Liver (tissue), 9 donors: ENCODE data around the gene BAG5. TPM values are rescaled to one million over a fixed set of nuclear protein-coding genes. Genes with fewer than 3 reads are reported as not detected.

ENCODE experiments used
- DNase-seq: peaks from one replicate; pipeline ENCODE4 v3.0.0-alpha.2; 2017; ENCODE audit warnings: low spot score
- H3K27ac ChIP-seq, 2 donors: one replicate each; pipeline ENCODE4 v1.7.0; 2013; ENCODE audit warnings: inconsistent platforms in 2 of 2, low read length in 2 of 2, control low read depth in 1 of 2, low read depth in 1 of 2, mild to moderate bottlenecking in 1 of 2
- H3K27me3 ChIP-seq, 4 donors: one replicate each; pipeline versions ENCODE4 v1.6.1 to v1.7.0; 2013; ENCODE audit warnings: low read length in 3 of 4, inconsistent platforms in 1 of 4, mild to moderate bottlenecking in 1 of 4, moderate library complexity in 1 of 4; ENCODE audit not compliant: control insufficient read depth in 4 of 4, insufficient read depth in 4 of 4
- H3K36me3 ChIP-seq, 4 donors: one replicate each; pipeline versions ENCODE4 v1.6.1 to v1.7.0; 2013; ENCODE audit warnings: low read length in 3 of 4, mild to moderate bottlenecking in 3 of 4, low read depth in 1 of 4, moderate library complexity in 1 of 4; ENCODE audit not compliant: control insufficient read depth in 4 of 4, insufficient read depth in 3 of 4
- H3K4me1 ChIP-seq, 4 donors: one replicate each; pipeline versions ENCODE4 v1.6.1 to v1.7.0; 2013; ENCODE audit warnings: low read length in 3 of 4, mild to moderate bottlenecking in 3 of 4, moderate library complexity in 1 of 4; ENCODE audit not compliant: control insufficient read depth in 4 of 4, insufficient read depth in 4 of 4
- H3K4me3 ChIP-seq, 3 donors: one replicate each; pipeline versions ENCODE4 v1.6.1 to v1.7.0; 2013; ENCODE audit warnings: low read length in 3 of 3, control low read depth in 1 of 3, low read depth in 1 of 3, mild to moderate bottlenecking in 1 of 3
- H3K9ac ChIP-seq, 2 donors: one replicate each; pipeline ENCODE4 v1.7.0; 2013; ENCODE audit warnings: low read length in 2 of 2, mild to moderate bottlenecking in 2 of 2, moderate library complexity in 2 of 2, control low read depth in 1 of 2, low read depth in 1 of 2
- H3K9me3 ChIP-seq, 4 donors: one replicate each; pipeline versions ENCODE4 v1.6.1 to v1.7.0; 2013; ENCODE audit warnings: low read length in 3 of 4; ENCODE audit not compliant: control insufficient read depth in 4 of 4
- CTCF ChIP-seq: fragments of 150-350 bp; IDR thresholded peaks from 2 replicates; pipeline ENCODE4 v1.5.1; 2017; ENCODE audit warnings: improper control_type of control experiment, low read depth, low read length; ENCODE audit not compliant: missing input control
- EGR1 ChIP-seq, 2 donors: IDR thresholded peaks; 2 replicates each; pipeline ENCODE4 v1.6.1; 2016 to 2018; ENCODE audit warnings: antibody characterized with exemption in 2 of 2, low read depth in 2 of 2
- FOXA1 ChIP-seq: IDR thresholded peaks from 2 replicates; pipeline ENCODE4 v1.6.1; 2016; ENCODE audit warnings: antibody characterized with exemption
- FOXA2 ChIP-seq: IDR thresholded peaks from 2 replicates; pipeline ENCODE4 v1.6.1; 2016; ENCODE audit warnings: antibody characterized with exemption
- GABPA ChIP-seq, 2 donors: IDR thresholded peaks in 1 of 2; conservative IDR thresholded peaks in 1 of 2; 2 replicates each; pipeline ENCODE4 v1.6.1; 2016; ENCODE audit warnings: antibody characterized with exemption in 2 of 2, mild to moderate bottlenecking in 1 of 2, moderate library complexity in 1 of 2
- JUND ChIP-seq, 2 donors: IDR thresholded peaks; 2 replicates each; pipeline ENCODE4 v1.6.1; 2016; ENCODE audit warnings: antibody characterized with exemption in 2 of 2
- MAX ChIP-seq: IDR thresholded peaks from 2 replicates; pipeline ENCODE4 v1.6.1; 2016; ENCODE audit warnings: antibody characterized with exemption
- NR2F2 ChIP-seq: IDR thresholded peaks from 2 replicates; pipeline ENCODE4 v1.6.1; 2016; ENCODE audit warnings: antibody characterized with exemption
- RAD21 ChIP-seq, 2 donors: IDR thresholded peaks; 2 replicates each; pipeline ENCODE4 v1.6.1; 2016; ENCODE audit warnings: antibody characterized with exemption in 2 of 2, mild to moderate bottlenecking in 2 of 2
- RXRA ChIP-seq, 2 donors: IDR thresholded peaks; 2 replicates each; pipeline ENCODE4 v1.6.1; 2017 to 2018; ENCODE audit warnings: antibody characterized with exemption in 2 of 2, mild to moderate bottlenecking in 1 of 2
- SP1 ChIP-seq: IDR thresholded peaks from 2 replicates; pipeline ENCODE4 v1.6.1; 2018; ENCODE audit warnings: antibody characterized with exemption, mild to moderate bottlenecking
- TAF1 ChIP-seq: conservative IDR thresholded peaks from 2 replicates; pipeline ENCODE4 v1.6.1; 2016; ENCODE audit warnings: antibody characterized with exemption, mild to moderate bottlenecking
- YY1 ChIP-seq: IDR thresholded peaks from 2 replicates; pipeline ENCODE4 v1.6.1; 2016; ENCODE audit warnings: antibody characterized with exemption, mild to moderate bottlenecking
- WGBS: extraction: QIAGEN DNeasy Blood & Tissue Kit; methylation state at CpG from one replicate; pipeline ENCODE4 v1.1.7; 2013; 5-methylcytosine and 5-hydroxymethylcytosine counted together
- polyA plus RNA-seq, 2 donors: library from polyadenylated mRNA; stranded (reverse) in 1 of 2; unstranded in 1 of 2; fragments of 200-250 nt in 1 of 2; fragments of >200 nt in 1 of 2; fragmentation: Nextera tagmentation in 1 of 2; extraction: Ambion mirVana in 1 of 2; gene quantifications; one replicate each; pipeline versions ENCODE4 v1.2.1 to v1.2.3, GENCODE V29; 2013 to 2015
- total RNA-seq, 2 donors: library from RNA; depleted of rRNA; stranded (reverse); fragments of >200 nt; gene quantifications; one replicate each; pipeline ENCODE4 v1.2.3, GENCODE V29; 2014
- TF ChIP-seq, protein P1 (sequence below): IDR thresholded peaks from 2 replicates; pipeline ENCODE4 v1.6.1; 2016; ENCODE audit warnings: antibody characterized with exemption
- TF ChIP-seq, protein P2 (sequence below): IDR thresholded peaks from 2 replicates; pipeline ENCODE4 v1.6.1; 2016; ENCODE audit warnings: antibody characterized with exemption
- TF ChIP-seq, protein P3 (sequence below): IDR thresholded peaks from 2 replicates; pipeline ENCODE4 v1.6.1; 2016; ENCODE audit warnings: antibody characterized with exemption, mild to moderate bottlenecking
- donor health status: healthy.
- donor health status: healthy.
- donor health status: healthy.
- donor health status: healthy.
- donor health status: healthy.

The BAG5 gene
- total and polyA plus RNA-seq, 4 donors = 5.4 to 12.5 (median 8.8) TPM

GRCh38 chr14:103556946-103557758, 5.3 kb downstream of the BAG5 start:
- Histone ChIP-seq H3K4me1 (peaks cover 0 to 42% (median 26%) of the 10 kb centered on the region in 4 donors), H3K4me3 (no peak overlapping the region), H3K36me3 (peaks cover 3 to 17% (median 6%) of the 10 kb centered on the region in 4 donors), H3K27ac (no peak overlapping the region), H3K9ac (no peak overlapping the region), H3K9me3 (no peaks in the 10 kb centered on the region), H3K27me3 (no peaks in the 10 kb centered on the region)
- no peak for DNase-seq
- WGBS = 75% methylated on average over 15 of the region's 15 CpGs
- TF ChIP-seq RXRA (IDR thresholded peaks at IDR 0.05) (no peak), RAD21 (IDR thresholded peaks at IDR 0.05) (no peak)
- TF ChIP-seq, protein P1, sequence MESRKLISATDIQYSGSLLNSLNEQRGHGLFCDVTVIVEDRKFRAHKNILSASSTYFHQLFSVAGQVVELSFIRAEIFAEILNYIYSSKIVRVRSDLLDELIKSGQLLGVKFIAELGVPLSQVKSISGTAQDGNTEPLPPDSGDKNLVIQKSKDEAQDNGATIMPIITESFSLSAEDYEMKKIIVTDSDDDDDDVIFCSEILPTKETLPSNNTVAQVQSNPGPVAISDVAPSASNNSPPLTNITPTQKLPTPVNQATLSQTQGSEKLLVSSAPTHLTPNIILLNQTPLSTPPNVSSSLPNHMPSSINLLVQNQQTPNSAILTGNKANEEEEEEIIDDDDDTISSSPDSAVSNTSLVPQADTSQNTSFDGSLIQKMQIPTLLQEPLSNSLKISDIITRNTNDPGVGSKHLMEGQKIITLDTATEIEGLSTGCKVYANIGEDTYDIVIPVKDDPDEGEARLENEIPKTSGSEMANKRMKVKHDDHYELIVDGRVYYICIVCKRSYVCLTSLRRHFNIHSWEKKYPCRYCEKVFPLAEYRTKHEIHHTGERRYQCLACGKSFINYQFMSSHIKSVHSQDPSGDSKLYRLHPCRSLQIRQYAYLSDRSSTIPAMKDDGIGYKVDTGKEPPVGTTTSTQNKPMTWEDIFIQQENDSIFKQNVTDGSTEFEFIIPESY = no peak
- TF ChIP-seq, protein P2, sequence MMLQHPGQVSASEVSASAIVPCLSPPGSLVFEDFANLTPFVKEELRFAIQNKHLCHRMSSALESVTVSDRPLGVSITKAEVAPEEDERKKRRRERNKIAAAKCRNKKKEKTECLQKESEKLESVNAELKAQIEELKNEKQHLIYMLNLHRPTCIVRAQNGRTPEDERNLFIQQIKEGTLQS = no peak

DNA sequence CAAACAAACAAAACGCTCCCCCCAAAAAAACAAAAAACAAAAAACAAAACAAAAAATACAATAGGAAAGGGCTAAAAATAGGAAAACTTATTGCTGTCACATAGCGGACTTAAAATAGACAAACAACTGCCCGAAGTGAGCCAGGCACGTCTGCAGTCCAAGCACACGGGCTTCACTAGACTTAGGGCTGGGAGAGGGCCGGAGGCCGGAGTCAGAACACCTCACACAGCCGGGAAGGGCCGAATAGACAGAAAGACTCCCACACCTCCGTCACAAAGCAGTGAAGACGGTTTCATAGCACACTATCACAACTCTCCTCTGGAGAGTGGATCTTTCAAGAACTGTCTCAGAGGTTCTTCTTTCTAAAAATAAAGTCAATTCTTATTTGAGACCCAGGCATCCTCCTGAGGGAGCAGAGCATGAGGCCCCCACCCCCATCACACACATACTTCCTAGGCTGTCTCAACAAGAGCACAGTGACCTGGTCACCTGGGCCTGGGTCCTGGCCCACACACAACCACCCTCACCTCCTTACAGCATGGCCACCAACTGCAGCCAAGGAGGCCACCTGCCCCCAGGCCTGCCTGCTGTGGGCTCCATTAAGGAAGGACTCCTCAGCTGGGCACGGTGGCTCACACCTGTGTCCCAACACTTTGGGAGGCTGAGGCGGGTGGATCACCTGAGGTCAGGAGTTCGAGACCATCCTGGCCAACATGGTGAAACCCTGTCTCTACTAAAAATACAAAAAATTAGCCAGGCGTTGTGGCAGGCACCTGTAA, 6.7 kb downstream of the BAG5 start:
- Histone ChIP-seq H3K9ac (no peak overlapping the region), H3K4me1 (peaks cover 0 to 29% (median 14%) of the 10 kb centered on the region in 4 donors), H3K4me3 (no peak overlapping the region), H3K27me3 (no peaks in the 10 kb centered on the region), H3K36me3 (peaks cover 3 to 17% (median 6%) of the 10 kb centered on the region in 4 donors), H3K9me3 (no peaks in the 10 kb centered on the region), H3K27ac (no peak overlapping the region)
- DNase-seq = no peak
- TF ChIP-seq GABPA (IDR thresholded peaks at IDR 0.05 in 1 of 2, conservative IDR thresholded peaks at IDR 0.05 in 1 of 2) (no peak), CTCF (no peak), YY1 (no peak), JUND (IDR thresholded peaks at IDR 0.05) (no peak), MAX (no peak), FOXA1 (no peak), FOXA2 (no peak), SP1 (no peak), EGR1 (IDR thresholded peaks at IDR 0.05; ENCODE audit: low read depth in 2 of 2) (no peak), NR2F2 (no peak), TAF1 (no peak), RAD21 (IDR thresholded peaks at IDR 0.05) (no peak)
- TF ChIP-seq, protein P3, sequence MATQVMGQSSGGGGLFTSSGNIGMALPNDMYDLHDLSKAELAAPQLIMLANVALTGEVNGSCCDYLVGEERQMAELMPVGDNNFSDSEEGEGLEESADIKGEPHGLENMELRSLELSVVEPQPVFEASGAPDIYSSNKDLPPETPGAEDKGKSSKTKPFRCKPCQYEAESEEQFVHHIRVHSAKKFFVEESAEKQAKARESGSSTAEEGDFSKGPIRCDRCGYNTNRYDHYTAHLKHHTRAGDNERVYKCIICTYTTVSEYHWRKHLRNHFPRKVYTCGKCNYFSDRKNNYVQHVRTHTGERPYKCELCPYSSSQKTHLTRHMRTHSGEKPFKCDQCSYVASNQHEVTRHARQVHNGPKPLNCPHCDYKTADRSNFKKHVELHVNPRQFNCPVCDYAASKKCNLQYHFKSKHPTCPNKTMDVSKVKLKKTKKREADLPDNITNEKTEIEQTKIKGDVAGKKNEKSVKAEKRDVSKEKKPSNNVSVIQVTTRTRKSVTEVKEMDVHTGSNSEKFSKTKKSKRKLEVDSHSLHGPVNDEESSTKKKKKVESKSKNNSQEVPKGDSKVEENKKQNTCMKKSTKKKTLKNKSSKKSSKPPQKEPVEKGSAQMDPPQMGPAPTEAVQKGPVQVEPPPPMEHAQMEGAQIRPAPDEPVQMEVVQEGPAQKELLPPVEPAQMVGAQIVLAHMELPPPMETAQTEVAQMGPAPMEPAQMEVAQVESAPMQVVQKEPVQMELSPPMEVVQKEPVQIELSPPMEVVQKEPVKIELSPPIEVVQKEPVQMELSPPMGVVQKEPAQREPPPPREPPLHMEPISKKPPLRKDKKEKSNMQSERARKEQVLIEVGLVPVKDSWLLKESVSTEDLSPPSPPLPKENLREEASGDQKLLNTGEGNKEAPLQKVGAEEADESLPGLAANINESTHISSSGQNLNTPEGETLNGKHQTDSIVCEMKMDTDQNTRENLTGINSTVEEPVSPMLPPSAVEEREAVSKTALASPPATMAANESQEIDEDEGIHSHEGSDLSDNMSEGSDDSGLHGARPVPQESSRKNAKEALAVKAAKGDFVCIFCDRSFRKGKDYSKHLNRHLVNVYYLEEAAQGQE = no peak
- TF ChIP-seq, protein P2 = no peak
- TF ChIP-seq, protein P1 = no peak
- WGBS = 91% methylated on average over 15 of the region's 15 CpGs
